A673 (cell line): ENCODE data around the gene TSPAN4. TPM values are rescaled to one million over a fixed set of nuclear protein-coding genes. Genes with fewer than 3 reads are reported as not detected.

Experiments
- BruUV-seq: library from RNA; stranded (reverse); fragments of 400-500 nt; replicated peaks from 2 replicates; lab custom pipeline; 2021; lab: Mats Ljungman, UMichigan
- CTCF ChIA-PET: fragments of 300-600 bp; sonication (Branson Sonifier 250); formaldehyde crosslinking; loops from one replicate; lab custom pipeline; 2022; ENCODE audit warnings: antibody characterized with exemption; lab: Charles Lee
- POLR2A ChIA-PET: fragments of 300-600 bp; sonication (Branson Sonifier 250); formaldehyde crosslinking; loops from one replicate; lab custom pipeline; 2022; ENCODE audit warnings: antibody characterized with exemption; ENCODE audit not compliant: low non-redundant PET; lab: Charles Lee
- DNase-seq: peaks from one replicate; pipeline ENCODE4 v3.0.0-alpha.2; 2015; ENCODE audit warnings: low spot score
- H3K27ac ChIP-seq: fragments of 200-600 bp; sonication (generic); 2 replicates; pipeline ENCODE4 v1.5.1; 2016; ENCODE audit warnings: mixed run types, low read depth, mild to moderate bottlenecking, mixed read lengths, antibody characterized with exemption, low read length; ENCODE audit not compliant: poor library complexity, severe bottlenecking
- H3K27me3 ChIP-seq: fragments of 200-600 bp; sonication (generic); replicated peaks from 2 replicates; pipeline ENCODE4 v1.6.1; 2017; ENCODE audit warnings: mixed run types, low read depth, mild to moderate bottlenecking, mixed read lengths, antibody characterized with exemption, low read length; ENCODE audit not compliant: insufficient read depth, poor library complexity
- H3K36me3 ChIP-seq: fragments of 200-600 bp; sonication (generic); 2 replicates; pipeline ENCODE4 v1.6.1; 2016; ENCODE audit warnings: mixed run types, mild to moderate bottlenecking, mixed read lengths, antibody characterized with exemption, low read length; ENCODE audit not compliant: insufficient read depth, poor library complexity, severe bottlenecking
- H3K4me1 ChIP-seq: fragments of 200-600 bp; sonication (generic); 2 replicates; pipeline ENCODE4 v1.6.1; 2017; ENCODE audit warnings: mixed run types, mild to moderate bottlenecking, mixed read lengths, antibody characterized with exemption, low read length; ENCODE audit not compliant: insufficient read depth, poor library complexity, severe bottlenecking
- H3K4me3 ChIP-seq: fragments of 200-600 bp; sonication (generic); 2 replicates; pipeline ENCODE4 v1.5.1; 2016; ENCODE audit warnings: low read depth, mixed run types, mild to moderate bottlenecking, mixed read lengths, low read length; ENCODE audit not compliant: poor library complexity, severe bottlenecking
- H3K9me3 ChIP-seq: fragments of 200-600 bp; sonication (generic); 2 replicates; pipeline ENCODE4 v1.6.1; 2016; ENCODE audit warnings: mixed run types, low read depth, mild to moderate bottlenecking, mixed read lengths, antibody characterized with exemption, low read length; ENCODE audit not compliant: poor library complexity, severe bottlenecking
- EZH2 ChIP-seq: fragments of 200-600 bp; sonication (generic); IDR thresholded peaks from 2 replicates; pipeline ENCODE4 v1.6.1; 2017; ENCODE audit warnings: borderline replicate concordance, low read depth, mild to moderate bottlenecking, mixed read lengths, antibody characterized with exemption, low read length; ENCODE audit not compliant: poor library complexity, severe bottlenecking
- intact Hi-C: fragments of 100-400 bp; cut with micrococcal nuclease; formaldehyde crosslinking; loops from one replicate; pipeline ENCODE4 v1.10.0; 2022; ENCODE audit not compliant: unreplicated experiment
- total RNA-seq: library from RNA; stranded (reverse); gene quantifications from 2 replicates; pipeline ENCODE4 v1.2.3, GENCODE V29; 2021
- TF ChIP-seq, protein P1 (sequence below): fragments of 300-800, 200-600 bp; sonication (generic); conservative IDR thresholded peaks from 2 replicates; pipeline ENCODE4 v1.5.1; 2017; ENCODE audit warnings: low read depth, mild to moderate bottlenecking, antibody characterized with exemption, low read length, moderate library complexity, mixed read lengths

TSPAN4 gene
- total RNA-seq, 1 experiment from 2014 or later = 17.5 TPM

DNA sequence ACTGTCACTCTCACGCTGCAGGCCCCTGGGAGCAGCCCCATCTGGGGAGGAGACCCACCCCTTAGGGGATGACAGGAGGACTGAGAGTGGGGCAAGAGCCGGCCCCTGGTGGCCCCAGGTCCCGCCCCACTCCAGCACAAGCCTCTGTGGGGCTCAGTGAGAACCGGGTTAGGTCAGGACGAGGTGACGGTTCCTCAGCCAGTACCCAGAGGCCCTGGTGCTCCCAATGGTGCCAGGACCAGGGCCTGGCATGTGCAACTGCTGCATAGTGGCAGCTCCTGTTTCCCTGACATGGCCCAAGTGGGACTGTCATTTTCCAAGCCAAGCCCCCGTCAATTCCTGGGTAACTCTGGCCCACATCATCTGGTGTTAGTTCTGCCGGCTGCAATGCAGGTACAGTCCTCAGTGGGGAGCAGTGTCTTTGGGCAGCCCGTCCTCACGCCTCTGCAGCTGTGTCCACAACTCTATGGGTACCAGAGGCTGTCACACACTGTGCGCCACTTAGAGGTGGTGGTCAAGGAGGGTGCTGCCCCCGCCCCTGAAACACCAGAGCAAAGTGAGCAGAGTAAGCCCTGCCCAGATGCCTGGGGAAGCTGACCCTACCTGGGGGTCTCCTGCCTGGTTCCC, 52.0 kb downstream of the TSPAN4 start:
- BruUV-seq = no TSS peak
- no peaks in the 10 kb centered on the region for H3K27me3 ChIP-seq
- H3K9me3 ChIP-seq = no peaks in the 10 kb centered on the region
- no peak overlapping the region for H3K27ac ChIP-seq
- H3K36me3 ChIP-seq = peaks cover 13% of the 10 kb centered on the region
- intact Hi-C loops = no loop called here
- CTCF ChIA-PET = no interaction called here
- POLR2A ChIA-PET = interaction anchor here (0.6 kb wide), 1 partner anchor 51 kb away, joined by 20 read pairs; no protein-coding TSS in a partner anchor
- TF ChIP-seq, protein P1, sequence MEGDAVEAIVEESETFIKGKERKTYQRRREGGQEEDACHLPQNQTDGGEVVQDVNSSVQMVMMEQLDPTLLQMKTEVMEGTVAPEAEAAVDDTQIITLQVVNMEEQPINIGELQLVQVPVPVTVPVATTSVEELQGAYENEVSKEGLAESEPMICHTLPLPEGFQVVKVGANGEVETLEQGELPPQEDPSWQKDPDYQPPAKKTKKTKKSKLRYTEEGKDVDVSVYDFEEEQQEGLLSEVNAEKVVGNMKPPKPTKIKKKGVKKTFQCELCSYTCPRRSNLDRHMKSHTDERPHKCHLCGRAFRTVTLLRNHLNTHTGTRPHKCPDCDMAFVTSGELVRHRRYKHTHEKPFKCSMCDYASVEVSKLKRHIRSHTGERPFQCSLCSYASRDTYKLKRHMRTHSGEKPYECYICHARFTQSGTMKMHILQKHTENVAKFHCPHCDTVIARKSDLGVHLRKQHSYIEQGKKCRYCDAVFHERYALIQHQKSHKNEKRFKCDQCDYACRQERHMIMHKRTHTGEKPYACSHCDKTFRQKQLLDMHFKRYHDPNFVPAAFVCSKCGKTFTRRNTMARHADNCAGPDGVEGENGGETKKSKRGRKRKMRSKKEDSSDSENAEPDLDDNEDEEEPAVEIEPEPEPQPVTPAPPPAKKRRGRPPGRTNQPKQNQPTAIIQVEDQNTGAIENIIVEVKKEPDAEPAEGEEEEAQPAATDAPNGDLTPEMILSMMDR = no peak
- TF ChIP-seq EZH2 = no peak
- peaks cover 35% of the 10 kb centered on the region for H3K4me1 ChIP-seq
- no peak for DNase-seq
- no peak overlapping the region for H3K4me3 ChIP-seq

- TF ChIP-seq EZH2 = no peak
- TF ChIP-seq, protein P1 = no peak
- POLR2A ChIA-PET = no interaction called here
Observed at GRCh38 chr11:895331-896110, 52.9 kb downstream of the TSPAN4 start.

DNA sequence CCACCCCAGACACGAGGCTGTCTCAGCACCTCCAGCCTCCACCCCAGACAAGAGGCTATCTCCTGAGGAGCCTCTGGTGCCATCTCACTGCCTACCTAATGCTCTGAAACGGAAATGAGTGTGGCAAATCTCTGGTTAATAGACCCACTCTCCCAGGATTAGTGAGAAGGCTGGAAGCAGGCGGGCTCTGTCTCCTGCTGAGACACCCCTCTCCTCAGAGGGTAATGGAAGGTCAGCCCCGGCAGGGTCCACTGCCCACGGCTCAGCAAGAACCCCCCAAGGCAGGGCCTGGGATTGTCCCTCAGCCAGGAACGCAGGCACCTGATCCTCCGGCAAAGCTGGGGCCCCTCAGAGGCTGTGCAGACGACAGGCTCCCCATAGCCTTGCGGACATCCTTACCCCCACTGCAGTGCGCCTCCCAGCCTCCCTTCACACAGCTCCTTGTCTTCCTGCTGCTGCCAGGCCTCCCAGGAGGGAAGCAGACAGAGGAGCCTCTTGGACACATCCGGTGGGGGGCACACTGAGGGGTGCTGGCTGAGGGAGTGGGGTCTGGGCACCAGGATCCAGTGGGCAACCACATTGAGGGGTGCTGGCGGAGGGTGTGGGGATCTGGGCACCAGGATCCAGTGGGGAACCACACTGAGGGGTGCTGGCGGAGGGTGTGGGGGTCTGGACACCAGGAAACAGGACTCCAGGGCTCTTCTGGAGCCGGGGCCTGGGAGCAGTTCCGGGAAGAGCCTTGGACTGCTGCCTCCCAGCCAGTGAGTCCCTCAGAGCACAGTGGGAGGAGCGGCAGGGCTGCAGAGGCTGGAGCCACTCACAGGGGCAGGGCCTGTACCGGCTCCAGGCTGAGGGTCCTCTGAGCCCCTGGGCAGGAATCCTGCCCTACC, 54.8 kb downstream of the TSPAN4 start:
- BruUV-seq = no TSS peak
- Histone ChIP-seq H3K36me3 (peaks cover 30% of the 10 kb centered on the region), H3K4me3 (no peak overlapping the region), H3K4me1 (peaks cover 17% of the 10 kb centered on the region), H3K27me3 (no peaks in the 10 kb centered on the region), H3K9me3 (no peaks in the 10 kb centered on the region), H3K27ac (peak overlapping the region; percentile 80)
- TF ChIP-seq, protein P1 = no peak
- no peak for TF ChIP-seq EZH2
- ChIA-PET POLR2A (no interaction called here), CTCF (no interaction called here)
- intact Hi-C loops = no loop called here
- DNase-seq = peak; percentile 78

More at GRCh38 chr11:895331-896110, 52.9 kb downstream of the TSPAN4 start:
- CTCF ChIA-PET = no interaction called here
- no TSS peak for BruUV-seq
- DNase-seq = no peak
- intact Hi-C loops = no loop called here
- Histone ChIP-seq H3K4me3 (no peak overlapping the region), H3K9me3 (no peaks in the 10 kb centered on the region), H3K4me1 (peaks cover 29% of the 10 kb centered on the region), H3K27ac (no peak overlapping the region), H3K27me3 (no peaks in the 10 kb centered on the region), H3K36me3 (peaks cover 21% of the 10 kb centered on the region)
